ENCODE data around the gene TCEA2. TPM values are rescaled to one million over a fixed set of nuclear protein-coding genes. Genes with fewer than 3 reads are reported as not detected.

The TCEA2 gene
- total RNA-seq, 1 experiment from 2014 or later, result 38.5 TPM

- CTCF ChIA-PET, result interaction anchor here (0.6 to 1.9 kb wide), 4 partner anchors 21 to 37 kb away, joined by 3 to 7 read pairs (median 4); partner anchors contain the start of gene TCEA2
- Histone ChIP-seq H3K4me3 (ENCODE audit: low read depth in 2 of 2, low read length in 2 of 2) (peak overlapping the region; percentile 50 to 56), H3K27me3 (ENCODE audit: control insufficient read depth, insufficient read depth, low read length) (no peaks in the 10 kb centered on the region), H3K36me3 (ENCODE audit: control insufficient read depth, insufficient read depth, low read length) (no peaks in the 10 kb centered on the region), H3K27ac (ENCODE audit: low read length) (no peak overlapping the region; the same call in 1 of the 2 replicates), H3K4me1 (ENCODE audit: control insufficient read depth, insufficient read depth, low read length) (peaks cover 16% of the 10 kb centered on the region), H3K9me3 (ENCODE audit: control insufficient read depth, insufficient read depth, low read depth, low read length) (no peaks in the 10 kb centered on the region)
- in situ Hi-C loops (cut with HindIII; ENCODE audit: low pct_unique_long_range_greater_than_20kb, low sequenced_read_pairs), result no loop called here
- peak; percentile 72 for ATAC-seq
- POLR2A ChIA-PET, result no interaction called here
- intact Hi-C loops (cut with micrococcal nuclease; ENCODE audit: unreplicated experiment), result no loop called here
- BruUV-seq (replicated peaks), result no TSS peak
- no peak for DNase-seq (ENCODE audit: low read depth, low spot score)
- no peak for TF ChIP-seq TCF7L2 (IDR thresholded peaks at IDR 0.05; ENCODE audit: low read depth, low read length)
- peak; percentile 97 for TF ChIP-seq CTCF (IDR thresholded peaks at IDR 0.05)
Observed at GRCh38 chr20:64083378-64083803, 20.4 kb downstream of the TCEA2 start.

GRCh38 chr20:64083804-64084684 is 21.0 kb downstream of the TCEA2 start, which contains the start of gene LKAAEAR1:
TSS of gene LKAAEAR1 (minus strand) at chr20:64084398. CDS start at chr20:64084219, 179 bp downstream.
- CTCF ChIA-PET, result interaction anchor here (0.6 to 1.9 kb wide), 5 partner anchors 21 to 36 kb away, joined by 3 to 7 read pairs (median 3); partner anchors contain the start of gene TCEA2
- H3K9me3 ChIP-seq (ENCODE audit: control insufficient read depth, insufficient read depth, low read depth, low read length), result no peaks in the 10 kb centered on the region
- H3K4me1 ChIP-seq (ENCODE audit: control insufficient read depth, insufficient read depth, low read length), result peaks cover 11% of the 10 kb centered on the region
- H3K27ac ChIP-seq (ENCODE audit: low read length), result no peak within 1 kb of the TSS; the same call in 1 of the 2 replicates
- no peak for TF ChIP-seq POLR2AphosphoS5 (IDR thresholded peaks at IDR 0.05; ENCODE audit: low read depth, low read length)
- TF ChIP-seq SIN3A (IDR thresholded peaks at IDR 0.05; ENCODE audit: borderline replicate concordance, insufficient read depth, low read depth, low read length), result no peak
- no peak for DNase-seq (ENCODE audit: low read depth, low spot score)
- no peaks in the 10 kb centered on the region for H3K36me3 ChIP-seq (ENCODE audit: control insufficient read depth, insufficient read depth, low read length)
- peak; percentile 6 for ATAC-seq
- in situ Hi-C loops (cut with HindIII; ENCODE audit: low pct_unique_long_range_greater_than_20kb, low sequenced_read_pairs) (no loop called here), intact Hi-C loops (cut with micrococcal nuclease; ENCODE audit: unreplicated experiment) (no loop called here)
- POLR2A ChIA-PET, result no interaction called here
- no peaks in the 10 kb centered on the region for H3K27me3 ChIP-seq (ENCODE audit: control insufficient read depth, insufficient read depth, low read length)
- H3K4me3 ChIP-seq (ENCODE audit: low read depth in 2 of 2, low read length in 2 of 2), result peak within 1 kb of the TSS; percentile 50 to 56
- BruUV-seq (replicated peaks), result no TSS peak

GRCh38 chr20:64084685-64085152 is 21.7 kb downstream of the TCEA2 start:
- in situ Hi-C loops (cut with HindIII; ENCODE audit: low pct_unique_long_range_greater_than_20kb, low sequenced_read_pairs), result no loop called here
- TF ChIP-seq TCF7L2 (IDR thresholded peaks at IDR 0.05; ENCODE audit: low read depth, low read length) (no peak), SIN3A (IDR thresholded peaks at IDR 0.05; ENCODE audit: borderline replicate concordance, insufficient read depth, low read depth, low read length) (no peak), POLR2AphosphoS5 (IDR thresholded peaks at IDR 0.05; ENCODE audit: low read depth, low read length) (no peak), CTCF (IDR thresholded peaks at IDR 0.05) (no peak), REST (IDR thresholded peaks at IDR 0.05; ENCODE audit: insufficient read depth in 1 of 2, low read depth in 2 of 2, low read length in 1 of 2) (no peak)
- ChIA-PET CTCF (interaction anchor here (0.7 to 1.9 kb wide), 2 partner anchors 22 to 35 kb away, joined by 3 to 6 read pairs; no protein-coding TSS in a partner anchor), POLR2A (no interaction called here)
- no TSS peak for BruUV-seq (replicated peaks)
- no peak for ATAC-seq
- Histone ChIP-seq H3K27ac (ENCODE audit: low read length) (no peak overlapping the region), H3K27me3 (ENCODE audit: control insufficient read depth, insufficient read depth, low read length) (no peaks in the 10 kb centered on the region), H3K4me1 (ENCODE audit: control insufficient read depth, insufficient read depth, low read length) (peaks cover 11% of the 10 kb centered on the region), H3K9me3 (ENCODE audit: control insufficient read depth, insufficient read depth, low read depth, low read length) (no peaks in the 10 kb centered on the region), H3K4me3 (ENCODE audit: low read depth in 2 of 2, low read length in 2 of 2) (no peak overlapping the region), H3K36me3 (ENCODE audit: control insufficient read depth, insufficient read depth, low read length) (no peaks in the 10 kb centered on the region)
- no peak for DNase-seq (ENCODE audit: low read depth, low spot score)
- intact Hi-C loops (cut with micrococcal nuclease; ENCODE audit: unreplicated experiment), result no loop called here

Data from Panc1 (cell line).